Measurements from ENCODE around the gene LMBRD2.

- TF ChIP-seq CTCF (conservative IDR thresholded peaks at IDR 0.05): no peak
- TF ChIP-seq ZFX (IDR thresholded peaks at IDR 0.05): no peak
Observed at GRCh38 chr5:36181774-36182173, 30.1 kb upstream of the LMBRD2 start.
